ENCODE measurements around the gene TLDC2.

Gene TLDC2

GRCh38 chr20:36924167-36925045 lies 48.5 kb downstream of the TLDC2 start:
- H4K8ac ChIP-seq (ENCODE audit: low read depth, low read length): no peak overlapping the region
- peak; percentile 6 for DNase-seq
- H3K36me3 ChIP-seq (ENCODE audit: control insufficient read depth, insufficient read depth, low read length): no peaks in the 10 kb centered on the region
- no peak overlapping the region for H2BK5ac ChIP-seq (ENCODE audit: low read length)
- no CpG with 5 or more reads among the region's 9 CpGs for WGBS (ENCODE audit: extremely low coverage, insufficient coverage, low lambda C conversion rate)
- no peak overlapping the region for H3K23ac ChIP-seq (ENCODE audit: low read length)
- H3K4ac ChIP-seq (ENCODE audit: low read depth, low read length): peak overlapping the region; percentile 70
- peak overlapping the region; percentile 34 for H3K56ac ChIP-seq (ENCODE audit: low read length)
- H2AK5ac ChIP-seq (ENCODE audit: low read length): no peak overlapping the region
- H3K18ac ChIP-seq (ENCODE audit: low read length): peak overlapping the region; percentile 75
- peak overlapping the region; percentile 71 for H4K5ac ChIP-seq (ENCODE audit: low read length)
- no peaks in the 10 kb centered on the region for H3K27me3 ChIP-seq (ENCODE audit: insufficient read depth, low read length, poor library complexity)
- no peak overlapping the region for H3K4me2 ChIP-seq (ENCODE audit: low read length)
- H3K9ac ChIP-seq (ENCODE audit: low read length): no peak overlapping the region
- H3K79me1 ChIP-seq (ENCODE audit: low read length): no peaks in the 10 kb centered on the region
- no peak overlapping the region for H3K27ac ChIP-seq (ENCODE audit: low read depth, low read length)
- H2BK120ac ChIP-seq (ENCODE audit: low read depth, low read length): no peak overlapping the region
- H2BK15ac ChIP-seq (replicated peaks; ENCODE audit: low read depth): no peak overlapping the region
- H3K79me2 ChIP-seq (ENCODE audit: control insufficient read depth, insufficient read depth, low read length): no peaks in the 10 kb centered on the region
- H3K4me1 ChIP-seq (ENCODE audit: control insufficient read depth, low read depth, low read length): no peaks in the 10 kb centered on the region
- H3K4me3 ChIP-seq (ENCODE audit: low read length): no peak overlapping the region

- no CpG with 5 or more reads among the region's 2 CpGs for WGBS (ENCODE audit: extremely low coverage, insufficient coverage, low lambda C conversion rate)
- Histone ChIP-seq H3K36me3 (ENCODE audit: control insufficient read depth, insufficient read depth, low read length) (no peaks in the 10 kb centered on the region), H3K56ac (ENCODE audit: low read length) (no peak overlapping the region)
Observed at GRCh38 chr20:36925234-36925633, 49.3 kb downstream of the TLDC2 start.

GRCh38 chr20:36926653-36927200 lies 50.8 kb downstream of the TLDC2 start:
- Histone ChIP-seq H2BK5ac (ENCODE audit: low read length) (no peak overlapping the region), H3K18ac (ENCODE audit: low read length) (no peak overlapping the region), H3K23ac (ENCODE audit: low read length) (no peak overlapping the region), H3K9ac (ENCODE audit: low read length) (no peak overlapping the region), H3K56ac (ENCODE audit: low read length) (no peak overlapping the region), H4K5ac (ENCODE audit: low read length) (no peak overlapping the region), H3K79me1 (ENCODE audit: low read length) (no peaks in the 10 kb centered on the region), H3K27ac (ENCODE audit: low read depth, low read length) (no peak overlapping the region), H2BK15ac (replicated peaks; ENCODE audit: low read depth) (no peak overlapping the region), H3K4me2 (ENCODE audit: low read length) (no peak overlapping the region), H4K8ac (ENCODE audit: low read depth, low read length) (no peak overlapping the region), H3K79me2 (ENCODE audit: control insufficient read depth, insufficient read depth, low read length) (no peaks in the 10 kb centered on the region), H3K27me3 (ENCODE audit: insufficient read depth, low read length, poor library complexity) (no peaks in the 10 kb centered on the region), H3K4me3 (ENCODE audit: low read length) (no peak overlapping the region), H2BK120ac (ENCODE audit: low read depth, low read length) (no peak overlapping the region), H3K36me3 (ENCODE audit: control insufficient read depth, insufficient read depth, low read length) (no peaks in the 10 kb centered on the region), H2AK5ac (ENCODE audit: low read length) (no peak overlapping the region), H3K4ac (ENCODE audit: low read depth, low read length) (no peak overlapping the region), H3K4me1 (ENCODE audit: control insufficient read depth, low read depth, low read length) (no peaks in the 10 kb centered on the region)
- DNase-seq: no peak
- WGBS (ENCODE audit: extremely low coverage, insufficient coverage, low lambda C conversion rate): no CpG with 5 or more reads among the region's 6 CpGs

More at GRCh38 chr20:36925234-36925633, 49.3 kb downstream of the TLDC2 start:
- Histone ChIP-seq H3K79me1 (ENCODE audit: low read length) (no peaks in the 10 kb centered on the region), H3K27ac (ENCODE audit: low read depth, low read length) (no peak overlapping the region), H3K4me3 (ENCODE audit: low read length) (no peak overlapping the region), H3K9ac (ENCODE audit: low read length) (no peak overlapping the region), H2BK15ac (replicated peaks; ENCODE audit: low read depth) (no peak overlapping the region), H4K5ac (ENCODE audit: low read length) (no peak overlapping the region), H3K23ac (ENCODE audit: low read length) (no peak overlapping the region), H2BK5ac (ENCODE audit: low read length) (no peak overlapping the region), H3K27me3 (ENCODE audit: insufficient read depth, low read length, poor library complexity) (no peaks in the 10 kb centered on the region), H3K4ac (ENCODE audit: low read depth, low read length) (no peak overlapping the region), H4K8ac (ENCODE audit: low read depth, low read length) (peak overlapping the region; percentile 13), H3K4me1 (ENCODE audit: control insufficient read depth, low read depth, low read length) (no peaks in the 10 kb centered on the region), H2AK5ac (ENCODE audit: low read length) (no peak overlapping the region), H3K18ac (ENCODE audit: low read length) (no peak overlapping the region), H3K79me2 (ENCODE audit: control insufficient read depth, insufficient read depth, low read length) (no peaks in the 10 kb centered on the region), H2BK120ac (ENCODE audit: low read depth, low read length) (no peak overlapping the region), H3K4me2 (ENCODE audit: low read length) (no peak overlapping the region)
- no peak for DNase-seq

GRCh38 chr20:36927704-36928103 lies 51.8 kb downstream of the TLDC2 start:
- Histone ChIP-seq H3K4me3 (ENCODE audit: low read length) (no peak overlapping the region), H3K79me1 (ENCODE audit: low read length) (no peaks in the 10 kb centered on the region), H2BK15ac (replicated peaks; ENCODE audit: low read depth) (no peak overlapping the region), H3K36me3 (ENCODE audit: control insufficient read depth, insufficient read depth, low read length) (no peaks in the 10 kb centered on the region), H4K8ac (ENCODE audit: low read depth, low read length) (no peak overlapping the region), H4K5ac (ENCODE audit: low read length) (no peak overlapping the region), H2AK5ac (ENCODE audit: low read length) (no peak overlapping the region), H2BK5ac (ENCODE audit: low read length) (no peak overlapping the region), H3K23ac (ENCODE audit: low read length) (no peak overlapping the region), H3K27me3 (ENCODE audit: insufficient read depth, low read length, poor library complexity) (no peaks in the 10 kb centered on the region), H3K4ac (ENCODE audit: low read depth, low read length) (no peak overlapping the region), H3K56ac (ENCODE audit: low read length) (no peak overlapping the region), H3K27ac (ENCODE audit: low read depth, low read length) (no peak overlapping the region), H2BK120ac (ENCODE audit: low read depth, low read length) (no peak overlapping the region), H3K4me1 (ENCODE audit: control insufficient read depth, low read depth, low read length) (no peaks in the 10 kb centered on the region), H3K79me2 (ENCODE audit: control insufficient read depth, insufficient read depth, low read length) (no peaks in the 10 kb centered on the region), H3K18ac (ENCODE audit: low read length) (no peak overlapping the region), H3K4me2 (ENCODE audit: low read length) (no peak overlapping the region), H3K9ac (ENCODE audit: low read length) (no peak overlapping the region)
- DNase-seq: no peak
- no CpG with 5 or more reads among the region's 1 CpG for WGBS (ENCODE audit: extremely low coverage, insufficient coverage, low lambda C conversion rate)

GRCh38 chr20:36929290-36929689 lies 53.4 kb downstream of the TLDC2 start:
- Histone ChIP-seq H3K56ac (ENCODE audit: low read length) (no peak overlapping the region), H3K79me2 (ENCODE audit: control insufficient read depth, insufficient read depth, low read length) (no peaks in the 10 kb centered on the region), H3K27ac (ENCODE audit: low read depth, low read length) (no peak overlapping the region), H2AK5ac (ENCODE audit: low read length) (no peak overlapping the region), H3K27me3 (ENCODE audit: insufficient read depth, low read length, poor library complexity) (no peaks in the 10 kb centered on the region), H3K4ac (ENCODE audit: low read depth, low read length) (no peak overlapping the region), H3K36me3 (ENCODE audit: control insufficient read depth, insufficient read depth, low read length) (no peaks in the 10 kb centered on the region), H2BK120ac (ENCODE audit: low read depth, low read length) (no peak overlapping the region), H3K23ac (ENCODE audit: low read length) (no peak overlapping the region), H3K4me1 (ENCODE audit: control insufficient read depth, low read depth, low read length) (no peaks in the 10 kb centered on the region), H3K9ac (ENCODE audit: low read length) (no peak overlapping the region), H3K79me1 (ENCODE audit: low read length) (no peaks in the 10 kb centered on the region), H3K18ac (ENCODE audit: low read length) (no peak overlapping the region), H3K4me2 (ENCODE audit: low read length) (no peak overlapping the region), H3K4me3 (ENCODE audit: low read length) (no peak overlapping the region), H4K5ac (ENCODE audit: low read length) (no peak overlapping the region), H4K8ac (ENCODE audit: low read depth, low read length) (no peak overlapping the region), H2BK15ac (replicated peaks; ENCODE audit: low read depth) (no peak overlapping the region), H2BK5ac (ENCODE audit: low read length) (no peak overlapping the region)
- no peak for DNase-seq
- WGBS (ENCODE audit: extremely low coverage, insufficient coverage, low lambda C conversion rate): no CpG with 5 or more reads among the region's 6 CpGs

Measured in mesendoderm (in vitro differentiated cells).